ENCODE measurements around the gene PRDM15.
"Not testable (repeated sequence)": the region's sequence is repeated elsewhere in the genome, so short reads cannot be mapped to it uniquely, and the experiment has no call there.

The PRDM15 gene

GRCh38 chr21:41802684-41803083 is 76.5 kb downstream of the PRDM15 start:
- DNase-seq, result no peak

- DNase-seq, result no peak
These were observed 77.0 kb downstream of the PRDM15 start for GRCh38 chr21:41802198-41802584.

GRCh38 chr21:41801321-41802197 is 77.6 kb downstream of the PRDM15 start:
- no peak for DNase-seq

GRCh38 chr21:41800425-41801320 is 78.5 kb downstream of the PRDM15 start:
- DNase-seq, result no peak

- no peak for DNase-seq
These were observed 79.4 kb downstream of the PRDM15 start for GRCh38 chr21:41799763-41800162.

- no peak for DNase-seq
These were observed 80.8 kb downstream of the PRDM15 start for GRCh38 chr21:41798326-41798725.

- DNase-seq, result no peak
These were observed 82.6 kb downstream of the PRDM15 start for GRCh38 chr21:41796476-41797080.

GRCh38 chr21:41795726-41796125 is 83.4 kb downstream of the PRDM15 start:
- DNase-seq, result no peak

- DNase-seq, result no peak
These were observed 84.5 kb downstream of the PRDM15 start for GRCh38 chr21:41794600-41794999.

- no peak for DNase-seq
These were observed 86.4 kb downstream of the PRDM15 start for GRCh38 chr21:41792711-41793110.

GRCh38 chr21:41786509-41786987 is 92.6 kb downstream of the PRDM15 start:
- no peak for DNase-seq

- not testable (repeated sequence) for DNase-seq
These were observed 93.9 kb downstream of the PRDM15 start for GRCh38 chr21:41785262-41785661.

- DNase-seq, result no peak
These were observed 94.6 kb downstream of the PRDM15 start for GRCh38 chr21:41784456-41785102.

- DNase-seq, result no peak
These were observed 95.5 kb downstream of the PRDM15 start for GRCh38 chr21:41783476-41784180.

- DNase-seq, result no peak
These were observed 98.1 kb downstream of the PRDM15 start for GRCh38 chr21:41781050-41781410.

GRCh38 chr21:41780337-41781049 is 98.7 kb downstream of the PRDM15 start:
- DNase-seq, result no peak

- no peak for DNase-seq
These were observed 99.5 kb downstream of the PRDM15 start for GRCh38 chr21:41779659-41780058.

GRCh38 chr21:41778930-41779600 is 100.1 kb downstream of the PRDM15 start:
- DNase-seq, result no peak

- no peak for DNase-seq
These were observed 101.0 kb downstream of the PRDM15 start for GRCh38 chr21:41777951-41778815.

- no peak for DNase-seq
These were observed 102.4 kb downstream of the PRDM15 start for GRCh38 chr21:41776778-41777177.

Data from activated CD4-positive, alpha-beta T cell treated with anti-CD3 and anti-CD28 coated beads, Interleukin-2, amount 50 U/mL, for 1 hour (primary cell).